SIG-M5 (cell line): ENCODE data around the gene MYO7A.
"Not testable (repeated sequence)": the region's sequence is repeated elsewhere in the genome, so short reads cannot be mapped to it uniquely, and the experiment has no call there.

Experiments
- DNase-seq: peaks from one replicate; lab custom pipeline; 2025; lab: John Stamatoyannopoulos, UW

The MYO7A gene

GRCh38 chr11:77093056-77093891 lies 34.8 kb upstream of the MYO7A start:
- DNase-seq = no peak

GRCh38 chr11:77093987-77094840 lies 33.8 kb upstream of the MYO7A start:
- no peak for DNase-seq

- no peak for DNase-seq
These were observed 33.1 kb upstream of the MYO7A start for GRCh38 chr11:77094841-77095365.

GRCh38 chr11:77095551-77096490 lies 32.2 kb upstream of the MYO7A start:
- DNase-seq = no peak

GRCh38 chr11:77096591-77097019 lies 31.4 kb upstream of the MYO7A start:
- no peak for DNase-seq

GRCh38 chr11:77097180-77097579 lies 30.9 kb upstream of the MYO7A start:
- not testable (repeated sequence) for DNase-seq

GRCh38 chr11:77100166-77101042 lies 27.6 kb upstream of the MYO7A start:
- no peak for DNase-seq

GRCh38 chr11:77101043-77101537 lies 27.0 kb upstream of the MYO7A start:
- DNase-seq = no peak

- DNase-seq = no peak
These were observed 25.5 kb upstream of the MYO7A start, which contains the start of gene OMP for GRCh38 chr11:77102246-77103210. Gene OMP (plus strand): TSS chr11:77102840. CDS start chr11:77102840, 0 bp downstream.

- DNase-seq = no peak
These were observed 24.7 kb upstream of the MYO7A start for GRCh38 chr11:77103319-77103718.

- no peak for DNase-seq
These were observed 23.3 kb upstream of the MYO7A start for GRCh38 chr11:77104727-77105126.

- DNase-seq = no peak
These were observed 21.7 kb upstream of the MYO7A start for GRCh38 chr11:77106321-77106720.

- no peak for DNase-seq
These were observed 21.3 kb upstream of the MYO7A start for GRCh38 chr11:77106759-77107158.

GRCh38 chr11:77107950-77108349 lies 20.1 kb upstream of the MYO7A start:
- no peak for DNase-seq

- DNase-seq = no peak
These were observed 19.6 kb upstream of the MYO7A start for GRCh38 chr11:77108436-77108835.

- no peak for DNase-seq
These were observed 18.6 kb upstream of the MYO7A start for GRCh38 chr11:77109236-77110019.

GRCh38 chr11:77110836-77111235 lies 17.2 kb upstream of the MYO7A start:
- no peak for DNase-seq

- no peak for DNase-seq
These were observed 16.8 kb upstream of the MYO7A start for GRCh38 chr11:77111277-77111676.
